Endothelial cell of umbilical vein (primary cell): ENCODE measurements around the gene KAZN. TPM values are rescaled to one million over a fixed set of nuclear protein-coding genes. Genes with fewer than 3 reads are reported as not detected.

Experiments used
- BruUV-seq: library from RNA; stranded (reverse); fragments of 400-500 nt; replicated peaks from 2 replicates; lab custom pipeline; 2021; lab: Mats Ljungman, UMichigan
- CTCF ChIA-PET: fragments of 300-600, 350-600 bp; sonication (Branson Sonifier 250); formaldehyde crosslinking; loops from one replicate; lab custom pipeline; 2021; ENCODE audit warnings: antibody characterized with exemption, inconsistent platforms; lab: Charles Lee
- POLR2A ChIA-PET: fragments of 300-600, 350-600 bp; sonication (Branson Sonifier 250); formaldehyde crosslinking; loops from one replicate; lab custom pipeline; 2021; ENCODE audit warnings: antibody characterized with exemption, inconsistent platforms; lab: Charles Lee
- DNase-seq: peaks from one replicate; pipeline ENCODE4 v3.0.0-alpha.2; 2011; ENCODE audit warnings: low read depth, low spot score
- FAIRE-seq: peaks from 2 replicates; lab custom pipeline; 2011; peaks lifted over from hg19 to GRCh38; lab: Jason Lieb, UNC
- H2AFZ ChIP-seq: 2 replicates; pipeline ENCODE4 v1.6.0; 2012; ENCODE audit warnings: low read depth, low read length, control low read depth, inconsistent platforms
- H3K27ac ChIP-seq: 2 replicates; pipeline ENCODE4 v1.5.1; 2011; ENCODE audit warnings: low read depth, mild to moderate bottlenecking, control low read depth, low read length, moderate library complexity; ENCODE audit not compliant: insufficient read depth
- H3K27me3 ChIP-seq, 2 experiments: 2 replicates each; pipeline versions ENCODE4 v1.6.0 to v1.6.1; 2011; ENCODE audit warnings: low read length in 2 of 2, mixed read lengths in 1 of 2; ENCODE audit not compliant: control insufficient read depth in 2 of 2, insufficient read depth in 2 of 2
- H3K36me3 ChIP-seq, 2 experiments: 2 replicates in 1 of 2; 3 replicates in 1 of 2; pipeline ENCODE4 v1.5.1; 2011; ENCODE audit warnings: low read length in 2 of 2, mild to moderate bottlenecking in 1 of 2, moderate library complexity in 1 of 2; ENCODE audit not compliant: control insufficient read depth in 2 of 2, insufficient read depth in 2 of 2; ENCODE audit errors: extremely low read depth in 1 of 2
- H3K4me1 ChIP-seq: 3 replicates; pipeline ENCODE4 v1.5.1; 2011; ENCODE audit warnings: mild to moderate bottlenecking, low read length; ENCODE audit not compliant: control insufficient read depth, insufficient read depth; ENCODE audit errors: extremely low read depth
- H3K4me2 ChIP-seq: 2 replicates; pipeline ENCODE4 v1.6.1; 2011; ENCODE audit warnings: low read length, control low read depth, mixed read lengths; ENCODE audit not compliant: insufficient read depth
- H3K4me3 ChIP-seq, 3 experiments: fragments of 200-600 bp in 1 of 3; sonication (generic), shearing (Covaris generic) in 1 of 3; replicated peaks in 1 of 3; 2 replicates each; pipeline ENCODE4 v1.5.1; 2011 to 2016; ENCODE audit warnings: control low read depth in 3 of 3, low read length in 3 of 3, mild to moderate bottlenecking in 2 of 3, inconsistent platforms in 1 of 3, low read depth in 1 of 3, moderate library complexity in 1 of 3; ENCODE audit not compliant: insufficient read depth in 1 of 3
- H3K79me2 ChIP-seq: 2 replicates; pipeline ENCODE4 v1.6.0; 2012; ENCODE audit warnings: low read length, inconsistent platforms; ENCODE audit not compliant: control insufficient read depth, insufficient read depth
- H3K9ac ChIP-seq: replicated peaks from 2 replicates; pipeline ENCODE3; 2011; ENCODE audit warnings: low read length, control low read depth; ENCODE audit not compliant: insufficient read depth; ENCODE audit errors: extremely low read depth
- H3K9me1 ChIP-seq: replicated peaks from 3 replicates; pipeline ENCODE4 v1.6.0; 2011; ENCODE audit warnings: mild to moderate bottlenecking, low read length; ENCODE audit not compliant: control insufficient read depth, insufficient read depth; ENCODE audit errors: extremely low read depth
- H3K9me3 ChIP-seq: replicated peaks from 2 replicates; pipeline ENCODE4 v1.5.1; 2012; ENCODE audit warnings: low read length, inconsistent platforms; ENCODE audit not compliant: control insufficient read depth, insufficient read depth
- H4K20me1 ChIP-seq: replicated peaks from 2 replicates; pipeline ENCODE3; 2011; ENCODE audit warnings: mild to moderate bottlenecking, low read length; ENCODE audit not compliant: control insufficient read depth, insufficient read depth; ENCODE audit errors: extremely low read depth
- EZH2 ChIP-seq: IDR thresholded peaks from 2 replicates; pipeline ENCODE4 v1.6.1; 2012; ENCODE audit warnings: borderline replicate concordance, low read depth, mild to moderate bottlenecking, moderate library complexity, low read length, inconsistent platforms; ENCODE audit not compliant: severe bottlenecking
- FOS ChIP-seq: IDR thresholded peaks from 2 replicates; pipeline ENCODE4 v1.6.1; 2011; ENCODE audit warnings: mild to moderate bottlenecking, low read length, moderate library complexity, borderline replicate concordance; ENCODE audit not compliant: insufficient read depth
- GATA2 ChIP-seq: IDR thresholded peaks from 2 replicates; pipeline ENCODE4 v1.7.0; 2011; ENCODE audit warnings: low read depth, mild to moderate bottlenecking, moderate library complexity, mixed read lengths, low read length; ENCODE audit not compliant: insufficient read length, insufficient read depth
- MYC ChIP-seq: IDR thresholded peaks from one replicate; pipeline ENCODE4 v1.6.1; 2011; ENCODE audit warnings: mild to moderate bottlenecking, low read depth, low read length
- POLR2AphosphoS5 ChIP-seq: IDR thresholded peaks from 2 replicates; pipeline ENCODE4 v1.6.1; 2012; ENCODE audit warnings: low read depth, mild to moderate bottlenecking, control low read depth, low read length, moderate library complexity; ENCODE audit not compliant: insufficient read depth
- dilution Hi-C: fragments of 300-500 bp; cut with MboI; formaldehyde crosslinking; loops from one replicate; pipeline ENCODE4 v1.15.0; 2019; ENCODE audit warnings: low sequenced_read_pairs; ENCODE audit not compliant: extremely low pct_ligation_motif_present
- intact Hi-C: fragments of 100-400 bp; cut with micrococcal nuclease; formaldehyde crosslinking; loops from one replicate; pipeline ENCODE4 v1.10.0; 2022
- polyA plus RNA-seq, 4 experiments: library from polyadenylated mRNA; depleted of rRNA in 3 of 4; stranded (reverse) in 3 of 4; unstranded in 1 of 4; fragments of >200 nt; gene quantifications; 2 replicates each; pipeline versions ENCODE4 v1.2.1 to v1.2.3, GENCODE V29; 2011 to 2012; ENCODE audit warnings: missing spikeins in 1 of 4
- total RNA-seq: library from RNA; stranded (reverse); gene quantifications from 2 replicates; pipeline ENCODE4 v1.2.3, GENCODE V29; 2021
- TF ChIP-seq, protein P1 (sequence below), 2 donors: IDR thresholded peaks; 1 replicate in 1 of 2; 2 replicates in 1 of 2; pipeline ENCODE4 v1.5.1; 2011; ENCODE audit warnings: low read length in 2 of 2, mild to moderate bottlenecking in 2 of 2, moderate library complexity in 2 of 2, control low read depth in 1 of 2, inconsistent platforms in 1 of 2, low read depth in 1 of 2; ENCODE audit not compliant: insufficient read depth in 1 of 2; ENCODE audit errors: extremely low read depth in 1 of 2

KAZN gene
- total and polyA plus RNA-seq, 2 donors (not counting 3 experiments of a cell fraction or from before 2014, with no cell fraction given) = 1.6 to 5.8 TPM

- no TSS peak for BruUV-seq
- Histone ChIP-seq H3K36me3 (no peaks in the 10 kb centered on the region), H3K9me3 (no peaks in the 10 kb centered on the region), H3K9me1 (no peaks in the 10 kb centered on the region), H3K4me2 (no peak overlapping the region), H2AFZ (no peak overlapping the region), H4K20me1 (no peaks in the 10 kb centered on the region), H3K9ac (no peak overlapping the region), H3K27me3 (peaks cover 0 to 5% of the 10 kb centered on the region in 2 experiments), H3K27ac (no peak overlapping the region), H3K4me1 (no peaks in the 10 kb centered on the region), H3K4me3 (no peak overlapping the region), H3K79me2 (no peaks in the 10 kb centered on the region)
- intact Hi-C loops = no loop called here
- POLR2A ChIA-PET = no interaction called here
- TF ChIP-seq MYC (no peak), FOS (no peak), GATA2 (no peak), EZH2 (no peak), POLR2AphosphoS5 (no peak)
- TF ChIP-seq, protein P1, sequence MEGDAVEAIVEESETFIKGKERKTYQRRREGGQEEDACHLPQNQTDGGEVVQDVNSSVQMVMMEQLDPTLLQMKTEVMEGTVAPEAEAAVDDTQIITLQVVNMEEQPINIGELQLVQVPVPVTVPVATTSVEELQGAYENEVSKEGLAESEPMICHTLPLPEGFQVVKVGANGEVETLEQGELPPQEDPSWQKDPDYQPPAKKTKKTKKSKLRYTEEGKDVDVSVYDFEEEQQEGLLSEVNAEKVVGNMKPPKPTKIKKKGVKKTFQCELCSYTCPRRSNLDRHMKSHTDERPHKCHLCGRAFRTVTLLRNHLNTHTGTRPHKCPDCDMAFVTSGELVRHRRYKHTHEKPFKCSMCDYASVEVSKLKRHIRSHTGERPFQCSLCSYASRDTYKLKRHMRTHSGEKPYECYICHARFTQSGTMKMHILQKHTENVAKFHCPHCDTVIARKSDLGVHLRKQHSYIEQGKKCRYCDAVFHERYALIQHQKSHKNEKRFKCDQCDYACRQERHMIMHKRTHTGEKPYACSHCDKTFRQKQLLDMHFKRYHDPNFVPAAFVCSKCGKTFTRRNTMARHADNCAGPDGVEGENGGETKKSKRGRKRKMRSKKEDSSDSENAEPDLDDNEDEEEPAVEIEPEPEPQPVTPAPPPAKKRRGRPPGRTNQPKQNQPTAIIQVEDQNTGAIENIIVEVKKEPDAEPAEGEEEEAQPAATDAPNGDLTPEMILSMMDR (IDR thresholded peaks at IDR 0.05; ENCODE audit: extremely low read depth in 1 of 2, insufficient read depth in 1 of 2, low read depth in 1 of 2, low read length in 2 of 2) = no peak
- dilution Hi-C loops = no loop called here
- no peak for DNase-seq
- no peak for FAIRE-seq
- CTCF ChIA-PET = no interaction called here
Measured at GRCh38 chr1:14598007-14598497, 433 bp upstream of the KAZN start.
